Panc1 (cell line): ENCODE measurements around the gene DMTF1. TPM values are rescaled to one million over a fixed set of nuclear protein-coding genes. Genes with fewer than 3 reads are reported as not detected.

Source experiments
- ATAC-seq: fragments of 200-7000 bp; cut with Tn5 transposase; 2 replicates; pipeline ENCODE4 v1.9.1; 2020; ENCODE audit warnings: mild to moderate bottlenecking, moderate library complexity
- BruUV-seq: library from RNA; stranded (reverse); fragments of 400-500 nt; replicated peaks from 2 replicates; lab custom pipeline; 2021; lab: Mats Ljungman, UMichigan
- CTCF ChIA-PET: fragments of 300-600 bp; sonication (Branson Sonifier 250); formaldehyde crosslinking; loops from one replicate; lab custom pipeline; 2022; ENCODE audit warnings: antibody characterized with exemption; lab: Charles Lee
- POLR2A ChIA-PET: fragments of 300-600 bp; sonication (Branson Sonifier 250); formaldehyde crosslinking; loops from one replicate; lab custom pipeline; 2022; ENCODE audit warnings: antibody characterized with exemption; lab: Charles Lee
- DNase-seq: peaks from one replicate; pipeline ENCODE4 v3.0.0-alpha.2; 2010; ENCODE audit warnings: low read depth, low spot score
- H3K27ac ChIP-seq: 2 replicates; pipeline ENCODE4 v1.5.1; 2011; ENCODE audit warnings: mild to moderate bottlenecking, low read length, inconsistent platforms
- H3K27me3 ChIP-seq: fragments of 200-500 bp; sonication (Bioruptor generic); 2 replicates; pipeline ENCODE4 v1.6.0; 2014; ENCODE audit warnings: low read length, inconsistent platforms; ENCODE audit not compliant: control insufficient read depth, insufficient read depth
- H3K36me3 ChIP-seq: fragments of 200-500 bp; sonication (Bioruptor generic); 2 replicates; pipeline ENCODE4 v1.5.1; 2014; ENCODE audit warnings: inconsistent platforms, mild to moderate bottlenecking, low read length, moderate library complexity; ENCODE audit not compliant: control insufficient read depth, insufficient read depth
- H3K4me1 ChIP-seq: 2 replicates; pipeline ENCODE4 v1.5.1; 2011; ENCODE audit warnings: inconsistent platforms, mild to moderate bottlenecking, low read length, moderate library complexity; ENCODE audit not compliant: control insufficient read depth, insufficient read depth
- H3K4me3 ChIP-seq, 2 experiments: 2 replicates each; pipeline ENCODE4 v1.5.1; 2011 to 2012; ENCODE audit warnings: low read depth in 2 of 2, low read length in 2 of 2, mild to moderate bottlenecking in 2 of 2, inconsistent platforms in 1 of 2, moderate library complexity in 1 of 2
- H3K9me3 ChIP-seq: fragments of 200-500 bp; sonication (Bioruptor generic); 2 replicates; pipeline ENCODE4 v1.5.1; 2014; ENCODE audit warnings: low read depth, mild to moderate bottlenecking, inconsistent platforms, low read length, moderate library complexity; ENCODE audit not compliant: control insufficient read depth, insufficient read depth
- CTCF ChIP-seq: fragments of 450-650 bp; IDR thresholded peaks from 2 replicates; pipeline ENCODE4 v1.5.1; 2017; ENCODE audit warnings: mild to moderate bottlenecking
- POLR2AphosphoS5 ChIP-seq: IDR thresholded peaks from 2 replicates; pipeline ENCODE4 v1.6.1; 2012; ENCODE audit warnings: mild to moderate bottlenecking, low read depth, low read length, moderate library complexity
- REST ChIP-seq, 2 experiments: IDR thresholded peaks; 2 replicates each; pipeline ENCODE4 v1.6.1; 2011 to 2012; ENCODE audit warnings: low read depth in 2 of 2, control low read depth in 1 of 2, low read length in 1 of 2, mild to moderate bottlenecking in 1 of 2, moderate library complexity in 1 of 2; ENCODE audit not compliant: insufficient read depth in 1 of 2
- SIN3A ChIP-seq: IDR thresholded peaks from 2 replicates; pipeline ENCODE4 v1.6.1; 2012; ENCODE audit warnings: low read depth, mild to moderate bottlenecking, low read length, moderate library complexity, borderline replicate concordance; ENCODE audit not compliant: insufficient read depth
- TCF7L2 ChIP-seq: IDR thresholded peaks from 2 replicates; pipeline ENCODE4 v1.6.1; 2011; ENCODE audit warnings: mild to moderate bottlenecking, low read depth, low read length, inconsistent platforms
- in situ Hi-C: cut with HindIII; loops from 2 replicates; pipeline ENCODE4 v1.10.0; 2016; ENCODE audit warnings: low sequenced_read_pairs, low pct_unique_long_range_greater_than_20kb
- intact Hi-C: fragments of 100-400 bp; cut with micrococcal nuclease; formaldehyde crosslinking; loops from one replicate; pipeline ENCODE4 v1.10.0; 2022; ENCODE audit not compliant: unreplicated experiment
- total RNA-seq: library from RNA; stranded (reverse); gene quantifications from one replicate; pipeline ENCODE4 v1.2.1, GENCODE V29; 2021; ENCODE audit not compliant: unreplicated experiment

Gene DMTF1
- total RNA-seq, 1 experiment from 2014 or later = 54.0 TPM

GRCh38 chr7:87151002-87151728, 1.1 kb upstream of the DMTF1 start:
- TF ChIP-seq REST (IDR thresholded peaks at IDR 0.05; ENCODE audit: insufficient read depth in 1 of 2, low read depth in 2 of 2, low read length in 1 of 2) = no peak
- TF ChIP-seq TCF7L2 = no peak
- TF ChIP-seq POLR2AphosphoS5 = no peak
- no peak for TF ChIP-seq SIN3A
- Histone ChIP-seq H3K4me3 (peak overlapping the region; percentile 92 to 99), H3K27ac (peak overlapping the region; percentile 99), H3K36me3 (peaks cover 18% of the 10 kb centered on the region), H3K9me3 (no peaks in the 10 kb centered on the region), H3K27me3 (no peaks in the 10 kb centered on the region; the same call in 1 of the 2 replicates), H3K4me1 (peaks cover 25% of the 10 kb centered on the region)
- DNase-seq (no peak), ATAC-seq (no peak)
- intact Hi-C loops (no loop called here), in situ Hi-C loops (no loop called here)
- ChIA-PET POLR2A (no interaction called here), CTCF (no interaction called here)
- no TSS peak for BruUV-seq

GRCh38 chr7:87151729-87152111, 533 bp upstream of the DMTF1 start:
- H3K4me3 ChIP-seq = peak overlapping the region; percentile 92 to 99
- intact Hi-C loops (no loop called here), in situ Hi-C loops (no loop called here)
- peak; percentile 60 for ATAC-seq
- peaks cover 25% of the 10 kb centered on the region for H3K4me1 ChIP-seq
- POLR2A ChIA-PET = interaction anchor here (0.6 to 0.9 kb wide), 3 partner anchors 29 to 233 kb away, joined by 3 to 8 read pairs (median 5); no protein-coding TSS in a partner anchor
- DNase-seq = no peak
- H3K9me3 ChIP-seq = no peaks in the 10 kb centered on the region
- TF ChIP-seq POLR2AphosphoS5 (no peak), REST (IDR thresholded peaks at IDR 0.05; ENCODE audit: insufficient read depth in 1 of 2, low read depth in 2 of 2, low read length in 1 of 2) (no peak), CTCF (no peak), TCF7L2 (no peak), SIN3A (no peak)
- peaks cover 20% of the 10 kb centered on the region for H3K36me3 ChIP-seq
- H3K27ac ChIP-seq = peak overlapping the region; percentile 99
- CTCF ChIA-PET = no interaction called here
- H3K27me3 ChIP-seq = no peaks in the 10 kb centered on the region
- BruUV-seq = TSS peak; percentile 100
